Measurements from ENCODE around the gene TRIM47. TPM values are rescaled to one million over a fixed set of nuclear protein-coding genes. Genes with fewer than 3 reads are reported as not detected.

TRIM47 gene
- total and polyA plus RNA-seq, 2 of the 13 experiments (the other 11 are each of a cell fraction or from before 2014, with no cell fraction given), result 33.5 to 82.0 TPM

- ChIA-PET POLR2A (interaction anchor here (0.6 to 3.2 kb wide), 5 partner anchors 8 to 75 kb away, joined by 3 to 15 read pairs (median 8); partner anchors contain the start of gene UNC13D), CTCF (ENCODE audit: low intra/inter-chr PET ratio, low total read pairs) (no interaction called here)
- TF ChIP-seq AGO2 (optimal IDR thresholded peaks at IDR 0.05; ENCODE audit: low read depth, low read length) (peak; percentile 25), RBFOX2 (IDR thresholded peaks at IDR 0.05; ENCODE audit: low read depth, low read length) (peak; percentile 55), CCAR2 (optimal IDR thresholded peaks at IDR 0.05; ENCODE audit: low read depth, low read length) (no peak)
- H3K27ac ChIP-seq (ENCODE audit: extremely low read length, insufficient read depth, low read length), result no peak overlapping the region
- no peak overlapping the region for H2AFZ ChIP-seq (ENCODE audit: low read length)
- BruUV-seq (replicated peaks), result no TSS peak
- no peaks in the 10 kb centered on the region for H3K79me2 ChIP-seq (ENCODE audit: insufficient read depth, low read length)
- H3K36me3 ChIP-seq (replicated peaks in 1 of 2; ENCODE audit: control insufficient read depth in 1 of 2, insufficient read depth in 2 of 2, low read length in 2 of 2), result peaks cover 22 to 38% of the 10 kb centered on the region in 2 experiments; a peak in 4 of 5 replicates
- H3K4me2 ChIP-seq (ENCODE audit: low read depth, low read length), result no peak overlapping the region
- DNase-seq (ENCODE audit: low spot score), result no peak
- intact Hi-C loops (cut with micrococcal nuclease; ENCODE audit: unreplicated experiment), result no loop called here
- FAIRE-seq, result no peak
- no peaks in the 10 kb centered on the region for H4K20me1 ChIP-seq (ENCODE audit: insufficient read depth, low read length)
- no peak for ATAC-seq
- no peaks in the 10 kb centered on the region for H3K9me3 ChIP-seq (ENCODE audit: low read length)
- no peaks in the 10 kb centered on the region for H3K27me3 ChIP-seq (ENCODE audit: control insufficient read depth in 1 of 2, insufficient read depth in 2 of 2, low read length in 2 of 2)
- no peak overlapping the region for H3K4me3 ChIP-seq (replicated peaks in 1 of 3; ENCODE audit: insufficient read depth in 1 of 3, low read depth in 2 of 3, low read length in 3 of 3)
- H3K9ac ChIP-seq (ENCODE audit: insufficient read depth, low read depth, low read length), result no peak overlapping the region
- no peaks in the 10 kb centered on the region for H3K4me1 ChIP-seq (ENCODE audit: insufficient read depth, low read length)
- in situ Hi-C loops (cut with HindIII; ENCODE audit: extremely low pct_ligation_motif_present, low pct_unique_long_range_greater_than_20kb), result no loop called here
- 90% methylated on average over 21 of the region's 24 CpGs for WGBS (ENCODE audit: low lambda C conversion rate)
Observed at GRCh38 chr17:75834928-75835653, 43.3 kb downstream of the TRIM47 start.

GRCh38 chr17:75834279-75834920, 44.0 kb downstream of the TRIM47 start:
- ChIA-PET CTCF (ENCODE audit: low intra/inter-chr PET ratio, low total read pairs) (no interaction called here), POLR2A (interaction anchor here (0.6 to 3.2 kb wide), 5 partner anchors 9 to 74 kb away, joined by 3 to 15 read pairs (median 8); partner anchors contain the start of gene UNC13D)
- H3K4me2 ChIP-seq (ENCODE audit: low read depth, low read length), result no peak overlapping the region
- ATAC-seq (no peak), DNase-seq (ENCODE audit: low spot score) (no peak), FAIRE-seq (no peak)
- H2AFZ ChIP-seq (ENCODE audit: low read length), result no peak overlapping the region
- in situ Hi-C loops (cut with HindIII; ENCODE audit: extremely low pct_ligation_motif_present, low pct_unique_long_range_greater_than_20kb) (no loop called here), intact Hi-C loops (cut with micrococcal nuclease; ENCODE audit: unreplicated experiment) (no loop called here)
- H3K9me3 ChIP-seq (ENCODE audit: low read length), result no peaks in the 10 kb centered on the region
- no peak overlapping the region for H3K4me3 ChIP-seq (replicated peaks in 1 of 3; ENCODE audit: insufficient read depth in 1 of 3, low read depth in 2 of 3, low read length in 3 of 3)
- TF ChIP-seq ZNF101 (CRISPR knock-in tag; IDR thresholded peaks at IDR 0.05; ENCODE audit: borderline replicate concordance, low read depth) (no peak), ZNF780A (CRISPR knock-in tag; IDR thresholded peaks at IDR 0.05) (no peak), MAFK (conservative IDR thresholded peaks at IDR 0.05 in 1 of 2, IDR thresholded peaks at IDR 0.05 in 1 of 2; ENCODE audit: low read length in 2 of 2) (no peak), RARA (CRISPR knock-in tag; IDR thresholded peaks at IDR 0.05) (no peak), CBX1 (IDR thresholded peaks at IDR 0.05; ENCODE audit: low read depth) (no peak), ZNF691 (CRISPR knock-in tag; IDR thresholded peaks at IDR 0.05; ENCODE audit: borderline replicate concordance, low read depth) (no peak), RBFOX2 (IDR thresholded peaks at IDR 0.05; ENCODE audit: low read depth, low read length) (peak; percentile 65), SP1 (IDR thresholded peaks at IDR 0.05) (no peak), SP1 (CRISPR knock-in tag; IDR thresholded peaks at IDR 0.05) (no peak), TGIF2 (CRISPR knock-in tag; IDR thresholded peaks at IDR 0.05) (no peak), IKZF4 (CRISPR knock-in tag; IDR thresholded peaks at IDR 0.05; ENCODE audit: borderline replicate concordance, low read depth, not compliant biosample characterization) (no peak), ZNF768 (CRISPR knock-in tag; IDR thresholded peaks at IDR 0.05) (peak; percentile 15; the same call in 1 of the 2 replicates), AKAP8 (CRISPR knock-in tag; IDR thresholded peaks at IDR 0.05) (no peak), AGO2 (optimal IDR thresholded peaks at IDR 0.05; ENCODE audit: low read depth, low read length) (peak; percentile 60), FOSL2 (CRISPR knock-in tag; IDR thresholded peaks at IDR 0.05) (no peak), SPEN (CRISPR knock-in tag; IDR thresholded peaks at IDR 0.05; ENCODE audit: low read depth) (no peak)
- WGBS (ENCODE audit: low lambda C conversion rate), result 94% methylated on average over 17 of the region's 25 CpGs
- H3K4me1 ChIP-seq (ENCODE audit: insufficient read depth, low read length), result no peaks in the 10 kb centered on the region
- no peaks in the 10 kb centered on the region for H3K79me2 ChIP-seq (ENCODE audit: insufficient read depth, low read length)
- H3K27ac ChIP-seq (ENCODE audit: extremely low read length, insufficient read depth, low read length), result no peak overlapping the region
- BruUV-seq (replicated peaks), result no TSS peak
- no peak overlapping the region for H3K9ac ChIP-seq (ENCODE audit: insufficient read depth, low read depth, low read length)
- H3K36me3 ChIP-seq (replicated peaks in 1 of 2; ENCODE audit: control insufficient read depth in 1 of 2, insufficient read depth in 2 of 2, low read length in 2 of 2), result peaks cover 23 to 43% of the 10 kb centered on the region in 2 experiments; a peak in 4 of 5 replicates
- no peaks in the 10 kb centered on the region for H3K27me3 ChIP-seq (ENCODE audit: control insufficient read depth in 1 of 2, insufficient read depth in 2 of 2, low read length in 2 of 2)
- H4K20me1 ChIP-seq (ENCODE audit: insufficient read depth, low read length), result no peaks in the 10 kb centered on the region

Data from HepG2 (cell line).